NCI-H146 (cell line): ENCODE results near the gene APPBP2.

Experiments used
- DNase-seq: peaks from one replicate; lab custom pipeline; 2025; lab: John Stamatoyannopoulos, UW

Gene APPBP2

DNA sequence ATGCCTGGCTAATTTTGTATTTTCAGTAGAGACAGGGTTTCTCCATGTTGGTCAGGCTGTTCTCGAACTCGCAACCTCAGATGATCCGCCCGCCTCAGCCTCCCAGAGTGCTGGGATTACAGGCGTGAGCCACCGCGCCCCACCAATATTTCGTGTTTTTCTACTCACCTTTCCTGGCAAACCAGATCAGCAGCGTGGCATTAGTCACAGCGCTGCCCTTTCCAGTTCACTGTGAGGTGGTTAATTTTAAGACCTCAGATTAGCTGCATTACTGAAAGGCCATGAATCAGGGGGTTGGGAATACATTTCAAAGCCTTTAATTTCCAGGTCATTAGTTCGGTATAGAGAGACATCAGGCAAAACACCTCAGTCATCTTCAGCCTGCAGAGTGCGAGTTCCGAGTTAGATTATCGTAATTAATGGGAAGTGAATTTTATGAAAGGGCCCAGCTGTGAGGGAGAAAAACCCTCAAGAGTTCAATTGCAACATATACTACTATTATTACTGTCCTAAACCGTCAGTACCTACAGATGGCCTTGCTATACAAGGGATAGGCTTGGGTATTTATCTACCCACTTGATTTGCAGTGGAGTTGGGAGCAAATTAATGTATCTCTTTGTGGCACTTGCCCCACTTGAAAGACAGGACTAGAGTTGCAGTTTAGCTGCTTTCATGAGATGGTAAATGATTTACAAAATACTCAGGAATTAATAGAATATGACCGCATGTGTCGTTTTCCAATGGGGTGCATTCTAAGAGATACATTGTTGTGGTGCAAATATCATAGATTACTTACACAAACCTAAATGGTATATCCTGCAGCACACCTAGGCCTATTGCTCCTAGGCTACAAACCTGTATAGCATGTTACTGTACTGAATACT is 132.0 kb downstream of the APPBP2 start:
- DNase-seq: no peak
